Measurements from ENCODE around the gene DUSP9.
"Not testable (repeated sequence)": the region's sequence is repeated elsewhere in the genome, so short reads cannot be mapped to it uniquely, and the experiment has no call there.

The DUSP9 gene

GRCh38 chrX:153693216-153694086 is 46.4 kb downstream of the DUSP9 start:
- no peaks in the 10 kb centered on the region for H3K27me3 Mint-ChIP-seq
- no peak overlapping the region for H3K4me3 Mint-ChIP-seq
- no peak overlapping the region for H3K27ac Mint-ChIP-seq
- H3K4me1 Mint-ChIP-seq (ENCODE audit: low read depth), result no peaks in the 10 kb centered on the region
- H3K9me3 Mint-ChIP-seq (ENCODE audit: low read depth), result no peaks in the 10 kb centered on the region
- no peaks in the 10 kb centered on the region for H3K36me3 Mint-ChIP-seq

GRCh38 chrX:153694256-153694655 is 47.3 kb downstream of the DUSP9 start:
- H3K27ac Mint-ChIP-seq; H3K36me3 Mint-ChIP-seq; H3K27me3 Mint-ChIP-seq; H3K9me3 Mint-ChIP-seq (ENCODE audit: low read depth); H3K4me1 Mint-ChIP-seq (ENCODE audit: low read depth); H3K4me3 Mint-ChIP-seq: not testable (repeated sequence)

GRCh38 chrX:153694687-153695270 is 47.8 kb downstream of the DUSP9 start:
- Mint-ChIP-seq H3K4me3 (no peak overlapping the region), H3K27ac (no peak overlapping the region), H3K4me1 (ENCODE audit: low read depth) (no peaks in the 10 kb centered on the region), H3K36me3 (no peaks in the 10 kb centered on the region), H3K27me3 (no peaks in the 10 kb centered on the region), H3K9me3 (ENCODE audit: low read depth) (no peaks in the 10 kb centered on the region)

- H3K4me1 Mint-ChIP-seq (ENCODE audit: low read depth), result no peaks in the 10 kb centered on the region
- H3K27me3 Mint-ChIP-seq, result no peaks in the 10 kb centered on the region
- no peak overlapping the region for H3K4me3 Mint-ChIP-seq
- no peaks in the 10 kb centered on the region for H3K9me3 Mint-ChIP-seq (ENCODE audit: low read depth)
- no peaks in the 10 kb centered on the region for H3K36me3 Mint-ChIP-seq
- no peak overlapping the region for H3K27ac Mint-ChIP-seq
Measured at GRCh38 chrX:153696100-153696499, 49.1 kb downstream of the DUSP9 start.

GRCh38 chrX:153696538-153696937 is 49.5 kb downstream of the DUSP9 start:
- not testable (repeated sequence) for H3K27ac Mint-ChIP-seq; H3K36me3 Mint-ChIP-seq; H3K9me3 Mint-ChIP-seq (ENCODE audit: low read depth); H3K4me3 Mint-ChIP-seq; H3K27me3 Mint-ChIP-seq; H3K4me1 Mint-ChIP-seq (ENCODE audit: low read depth)

GRCh38 chrX:153696986-153697722 is 50.2 kb downstream of the DUSP9 start:
- H3K27me3 Mint-ChIP-seq; H3K4me1 Mint-ChIP-seq (ENCODE audit: low read depth); H3K27ac Mint-ChIP-seq; H3K9me3 Mint-ChIP-seq (ENCODE audit: low read depth); H3K36me3 Mint-ChIP-seq; H3K4me3 Mint-ChIP-seq: not testable (repeated sequence)

- no peaks in the 10 kb centered on the region for H3K27me3 Mint-ChIP-seq
- H3K27ac Mint-ChIP-seq, result no peak overlapping the region
- no peaks in the 10 kb centered on the region for H3K4me1 Mint-ChIP-seq (ENCODE audit: low read depth)
- no peak overlapping the region for H3K4me3 Mint-ChIP-seq
- H3K9me3 Mint-ChIP-seq (ENCODE audit: low read depth), result no peaks in the 10 kb centered on the region
- no peaks in the 10 kb centered on the region for H3K36me3 Mint-ChIP-seq
Measured at GRCh38 chrX:153697924-153698865, 51.2 kb downstream of the DUSP9 start.

- not testable (repeated sequence) for H3K27ac Mint-ChIP-seq; H3K36me3 Mint-ChIP-seq; H3K4me1 Mint-ChIP-seq (ENCODE audit: low read depth); H3K4me3 Mint-ChIP-seq; H3K27me3 Mint-ChIP-seq; H3K9me3 Mint-ChIP-seq (ENCODE audit: low read depth)
Measured at GRCh38 chrX:153699210-153699783, 52.3 kb downstream of the DUSP9 start.

GRCh38 chrX:153699784-153700371 is 52.9 kb downstream of the DUSP9 start:
- H3K27ac Mint-ChIP-seq; H3K4me1 Mint-ChIP-seq (ENCODE audit: low read depth); H3K27me3 Mint-ChIP-seq; H3K36me3 Mint-ChIP-seq; H3K4me3 Mint-ChIP-seq; H3K9me3 Mint-ChIP-seq (ENCODE audit: low read depth): not testable (repeated sequence)

- Mint-ChIP-seq H3K36me3 (no peaks in the 10 kb centered on the region), H3K27me3 (no peaks in the 10 kb centered on the region), H3K9me3 (ENCODE audit: low read depth) (no peaks in the 10 kb centered on the region), H3K4me3 (no peak overlapping the region), H3K4me1 (ENCODE audit: low read depth) (no peaks in the 10 kb centered on the region), H3K27ac (no peak overlapping the region)
Measured at GRCh38 chrX:153700376-153700945, 53.5 kb downstream of the DUSP9 start.

Measured in activated naive CD8-positive, alpha-beta T cell (primary cell).